GM10248 (cell line): ENCODE measurements around the gene CACNB3.

Source experiments
- CTCF ChIA-PET: fragments of 300-600 bp; sonication (Branson Sonifier 250); formaldehyde crosslinking; extraction: SDS; loops from one replicate; lab custom pipeline; 2021; ENCODE audit warnings: antibody characterized with exemption; lab: Yijun Ruan, JAX
- POLR2A ChIA-PET: fragments of 350-650 bp; sonication (Branson Sonifier 250); formaldehyde crosslinking; extraction: SDS; loops from one replicate; lab custom pipeline; 2020; ENCODE audit warnings: antibody characterized with exemption; lab: Yijun Ruan, JAX
- DNase-seq: peaks from one replicate; pipeline ENCODE4 v3.0.0; 2012; ENCODE audit errors: extremely low spot score
- TF ChIP-seq, protein P1 (sequence below): IDR thresholded peaks from 2 replicates; pipeline ENCODE4 v1.5.1; 2012; ENCODE audit warnings: mild to moderate bottlenecking, low read depth; ENCODE audit errors: extremely low read depth, missing control alignments, control extremely low read depth

Gene CACNB3

DNA sequence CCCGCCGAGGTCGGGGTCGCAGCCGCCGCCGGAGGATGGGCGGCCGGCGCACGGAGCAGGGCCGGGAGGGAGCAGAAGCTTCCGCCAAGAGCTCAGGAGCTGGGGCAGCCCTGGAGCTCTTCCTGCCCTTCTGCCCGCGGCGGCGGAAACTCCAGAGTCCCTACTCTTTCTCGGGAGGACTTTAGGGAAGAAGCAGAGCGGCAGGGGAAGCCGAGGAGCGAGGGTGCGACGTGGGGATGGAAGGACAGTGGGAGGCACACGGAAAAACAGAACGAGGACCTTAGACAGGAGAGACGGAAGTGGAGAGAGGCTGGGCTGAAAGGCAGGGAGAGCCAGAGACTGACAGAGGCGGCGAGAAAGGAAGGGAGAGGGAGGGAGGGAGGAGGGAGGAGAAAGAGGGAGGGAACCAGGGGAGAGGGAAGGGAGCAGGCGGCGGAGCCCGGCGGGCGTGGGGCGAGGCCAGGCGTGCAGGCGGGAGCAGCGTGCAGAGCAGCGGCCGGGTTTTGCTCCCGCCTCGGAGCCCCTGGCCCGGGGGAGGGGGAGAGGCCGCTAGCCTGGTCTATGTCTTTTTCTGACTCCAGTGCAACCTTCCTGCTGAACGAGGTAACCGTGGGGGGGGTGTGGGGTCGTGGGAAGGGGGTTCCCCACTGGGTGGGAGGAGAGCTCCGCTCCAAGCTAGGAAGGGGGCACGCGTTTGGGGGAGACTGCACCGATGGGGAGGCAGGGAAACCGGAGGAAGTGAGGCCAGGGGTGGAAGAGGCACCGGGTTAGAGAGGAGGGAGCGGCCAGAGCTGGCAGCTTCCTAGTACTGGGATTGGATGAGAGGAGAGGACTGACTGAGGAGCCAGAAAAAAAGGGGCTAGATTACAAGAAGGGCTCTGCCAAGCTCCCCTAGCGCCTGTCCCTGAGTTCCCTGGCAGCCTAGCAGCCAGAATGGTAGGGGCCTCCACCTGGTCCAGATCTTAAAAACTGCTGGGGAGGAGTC, 2.9 kb upstream of the CACNB3 start:
- CTCF ChIA-PET = interaction anchor here (0.6 to 5.4 kb wide), 60 partner anchors 11 to 272 kb away, joined by 3 to 70 read pairs (median 5); partner anchors contain the start of genes ARF3, DDX23, KANSL2 and RND1
- POLR2A ChIA-PET = no interaction called here
- TF ChIP-seq, protein P1, sequence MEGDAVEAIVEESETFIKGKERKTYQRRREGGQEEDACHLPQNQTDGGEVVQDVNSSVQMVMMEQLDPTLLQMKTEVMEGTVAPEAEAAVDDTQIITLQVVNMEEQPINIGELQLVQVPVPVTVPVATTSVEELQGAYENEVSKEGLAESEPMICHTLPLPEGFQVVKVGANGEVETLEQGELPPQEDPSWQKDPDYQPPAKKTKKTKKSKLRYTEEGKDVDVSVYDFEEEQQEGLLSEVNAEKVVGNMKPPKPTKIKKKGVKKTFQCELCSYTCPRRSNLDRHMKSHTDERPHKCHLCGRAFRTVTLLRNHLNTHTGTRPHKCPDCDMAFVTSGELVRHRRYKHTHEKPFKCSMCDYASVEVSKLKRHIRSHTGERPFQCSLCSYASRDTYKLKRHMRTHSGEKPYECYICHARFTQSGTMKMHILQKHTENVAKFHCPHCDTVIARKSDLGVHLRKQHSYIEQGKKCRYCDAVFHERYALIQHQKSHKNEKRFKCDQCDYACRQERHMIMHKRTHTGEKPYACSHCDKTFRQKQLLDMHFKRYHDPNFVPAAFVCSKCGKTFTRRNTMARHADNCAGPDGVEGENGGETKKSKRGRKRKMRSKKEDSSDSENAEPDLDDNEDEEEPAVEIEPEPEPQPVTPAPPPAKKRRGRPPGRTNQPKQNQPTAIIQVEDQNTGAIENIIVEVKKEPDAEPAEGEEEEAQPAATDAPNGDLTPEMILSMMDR = no peak
- DNase-seq = peak; percentile 57

DNA sequence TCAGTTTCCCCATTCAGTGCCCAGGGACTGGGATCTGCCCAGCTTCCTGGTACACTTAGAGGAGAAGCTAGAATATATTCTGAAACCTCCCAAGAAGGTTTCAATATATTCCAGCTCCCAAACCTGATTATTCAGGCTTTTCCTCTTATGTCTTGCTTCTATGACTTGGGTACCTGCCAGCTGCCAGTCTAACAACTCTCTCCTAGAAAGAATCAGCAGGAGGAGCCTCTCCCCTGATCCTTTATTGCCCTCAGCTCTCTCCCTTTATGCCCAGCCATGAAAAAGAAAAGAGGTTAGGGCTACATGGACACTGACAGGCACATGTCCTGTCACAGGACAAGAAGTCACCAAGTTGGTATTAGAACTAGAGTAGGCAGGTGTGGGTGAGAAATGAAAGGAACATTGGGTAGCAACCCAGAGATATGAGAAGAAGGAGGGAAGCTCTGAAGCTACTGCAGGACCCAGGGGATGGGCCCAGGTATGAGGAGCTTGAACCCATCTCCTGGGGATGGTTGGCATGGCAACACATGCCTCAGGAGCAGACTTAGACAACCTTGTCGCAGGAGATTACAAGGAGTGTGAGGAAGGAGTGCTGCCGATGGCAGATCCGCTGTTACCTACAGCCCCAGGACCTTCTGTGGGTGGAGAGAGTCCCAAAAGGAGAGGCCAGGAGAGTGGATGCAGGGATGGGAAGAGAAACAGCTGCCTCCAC, 2.0 kb upstream of the CACNB3 start:
- ChIA-PET POLR2A (no interaction called here), CTCF (interaction anchor here (1.0 to 5.4 kb wide), 14 partner anchors 10 to 182 kb away, joined by 3 to 70 read pairs (median 7); partner anchors contain the start of gene DDX23)
- TF ChIP-seq, protein P1 = no peak

DNA sequence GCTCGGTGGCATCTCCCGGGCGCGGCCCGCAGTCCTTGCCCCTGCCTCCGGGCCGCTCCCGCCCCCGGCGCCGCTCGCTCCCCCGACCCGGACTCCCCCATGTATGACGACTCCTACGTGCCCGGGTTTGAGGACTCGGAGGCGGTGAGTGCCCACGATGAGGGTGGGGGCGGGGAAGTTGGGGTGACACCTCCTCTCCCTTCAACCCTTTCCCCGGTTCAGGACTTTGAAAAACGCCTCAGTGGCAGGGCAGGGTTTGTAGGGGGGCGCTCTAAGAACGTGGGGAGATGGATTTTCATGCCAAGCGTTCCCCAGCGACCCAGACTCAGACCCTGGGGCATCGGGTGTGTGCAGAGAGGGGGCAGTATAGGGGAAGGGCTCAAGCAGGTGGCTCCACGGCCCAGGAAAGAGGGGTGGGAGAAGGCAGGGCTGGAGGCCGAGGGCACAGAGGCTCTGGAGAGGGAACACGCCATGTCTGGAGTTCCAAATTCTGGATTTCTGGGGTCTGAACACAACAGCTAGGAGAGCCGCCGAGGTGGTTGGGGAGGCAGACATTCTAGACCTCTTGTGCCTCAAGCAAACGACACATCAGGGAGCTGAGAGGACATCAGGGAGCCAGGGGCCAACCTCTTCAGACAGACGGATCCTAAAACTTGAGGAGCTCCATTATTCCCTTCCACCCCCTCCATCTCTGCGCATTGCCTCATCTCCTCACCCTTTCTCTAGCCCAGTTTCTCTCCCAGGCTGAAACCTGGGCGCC, 715 bp downstream of the CACNB3 start:
- ChIA-PET CTCF (interaction anchor here (0.6 to 1.4 kb wide), 13 partner anchors 9 to 169 kb away, joined by 3 to 9 read pairs (median 4); partner anchors contain the start of gene DDX23), POLR2A (no interaction called here)
- TF ChIP-seq, protein P1 = peak; percentile 37
- DNase-seq = no peak

More for the DNA sequence above, 2.0 kb upstream of the CACNB3 start:
- DNase-seq = no peak

DNA sequence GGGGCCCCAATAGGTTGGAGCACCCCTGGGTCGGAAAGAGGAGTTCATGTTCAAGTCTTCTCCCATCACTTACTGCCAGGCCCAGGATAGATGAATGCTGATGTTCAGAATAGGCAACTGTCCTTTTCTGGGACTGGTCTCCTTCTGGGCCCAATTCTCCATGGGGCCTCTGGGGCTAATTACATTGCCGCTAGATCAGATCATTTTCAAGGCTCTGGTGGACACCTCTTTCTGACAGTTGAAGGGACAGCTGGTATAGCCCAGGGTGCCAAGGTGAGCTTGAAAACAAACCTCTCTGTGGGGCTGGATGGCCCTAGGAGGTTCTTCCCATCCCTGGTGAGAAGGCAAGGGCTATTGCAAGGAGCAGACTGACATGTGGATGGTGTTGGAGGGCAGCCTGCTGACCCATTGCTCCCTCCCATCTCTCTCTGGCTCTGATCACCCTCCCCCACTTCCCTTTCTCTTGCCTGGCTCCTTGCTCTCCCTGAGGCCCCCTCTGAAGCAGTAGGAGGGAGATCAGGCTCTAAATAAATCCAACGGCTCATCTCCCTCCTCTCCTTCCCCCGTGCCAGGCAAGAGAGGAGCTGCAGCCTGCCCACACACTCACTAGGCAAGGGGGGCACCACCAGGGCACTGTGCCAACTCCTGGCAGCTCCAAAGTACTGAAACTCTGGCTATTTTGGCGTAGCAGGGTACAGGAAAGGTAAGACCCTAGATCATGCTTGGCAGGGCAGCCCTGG, 1.9 kb downstream of the CACNB3 start:
- TF ChIP-seq, protein P1 = no peak
- ChIA-PET POLR2A (interaction anchor here (0.5 kb wide), 1 partner anchor 32 kb away, joined by 5 read pairs; the partner anchor contains the start of gene DDX23), CTCF (interaction anchor here (0.6 to 1.4 kb wide), 11 partner anchors 8 to 168 kb away, joined by 3 to 9 read pairs (median 4); partner anchors contain the start of gene DDX23)

DNA sequence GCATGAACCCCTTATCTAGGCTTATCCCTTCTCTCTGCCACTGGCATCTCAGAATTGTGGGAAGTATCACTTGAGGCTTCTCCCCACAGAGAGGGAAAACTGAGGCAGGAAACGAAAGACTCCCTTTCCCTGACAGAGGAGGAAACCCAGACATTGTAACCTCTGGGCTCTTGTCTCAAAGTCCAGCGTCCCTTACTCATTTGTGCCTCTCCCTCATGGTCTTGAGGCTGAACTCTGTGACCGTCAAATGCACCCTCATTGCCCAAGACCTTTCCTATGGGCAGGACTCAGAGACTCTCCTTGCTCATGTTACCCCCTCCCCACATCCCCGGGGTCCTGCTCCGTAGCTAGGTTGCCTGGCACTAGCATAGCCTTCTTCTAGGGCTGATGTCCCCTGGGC, 3.8 kb downstream of the CACNB3 start:
- ChIA-PET POLR2A (no interaction called here), CTCF (interaction anchor here (1.4 kb wide), 1 partner anchor 25 kb away, joined by 5 read pairs; no protein-coding TSS in a partner anchor)
- DNase-seq = no peak
- TF ChIP-seq, protein P1 = no peak

More for the DNA sequence above, 1.9 kb downstream of the CACNB3 start:
- no peak for DNase-seq
